Glutamatergic neuron (in vitro differentiated cells): ENCODE measurements around the gene PLXDC2. TPM values are rescaled to one million over a fixed set of nuclear protein-coding genes. Genes with fewer than 3 reads are reported as not detected.

Source experiments
- DNase-seq: peaks from one replicate; pipeline ENCODE4 v3.0.0; 2022
- H3K27ac Mint-ChIP-seq: one replicate; pipeline ENCODE4 v1.8.0; 2020; ENCODE audit warnings: mild to moderate bottlenecking, mixed read lengths, inconsistent platforms; ENCODE audit not compliant: unreplicated experiment
- H3K27me3 Mint-ChIP-seq: one replicate; pipeline ENCODE4 v1.8.0; 2020; ENCODE audit warnings: mild to moderate bottlenecking, moderate library complexity, mixed read lengths, inconsistent platforms; ENCODE audit not compliant: unreplicated experiment
- H3K36me3 Mint-ChIP-seq: one replicate; pipeline ENCODE4 v1.8.0; 2020; ENCODE audit warnings: mild to moderate bottlenecking, mixed read lengths, inconsistent platforms; ENCODE audit not compliant: unreplicated experiment
- H3K4me1 Mint-ChIP-seq: one replicate; pipeline ENCODE4 v1.8.0; 2020; ENCODE audit warnings: mild to moderate bottlenecking, low read depth, mixed read lengths, inconsistent platforms; ENCODE audit not compliant: unreplicated experiment
- H3K4me3 Mint-ChIP-seq: one replicate; pipeline ENCODE4 v1.8.0; 2020; ENCODE audit warnings: mild to moderate bottlenecking, mixed read lengths, inconsistent platforms; ENCODE audit not compliant: unreplicated experiment
- H3K9me3 Mint-ChIP-seq: one replicate; pipeline ENCODE4 v1.8.0; 2020; ENCODE audit warnings: mild to moderate bottlenecking, moderate library complexity, mixed read lengths, inconsistent platforms; ENCODE audit not compliant: unreplicated experiment
- total RNA-seq: library from RNA; stranded (reverse); fragmentation: NEBNext Ultra II Directional; extraction: Animal tissue kit (Norgen Biotek cat#: 25700); gene quantifications from one replicate; pipeline ENCODE4 v1.2.1, GENCODE V29; 2021; ENCODE audit not compliant: unreplicated experiment
- TF ChIP-seq, protein P1 (sequence below): fragments of 200-600 bp; sonication (generic); IDR thresholded peaks from one replicate; pipeline ENCODE4 v1.5.0; 2021; ENCODE audit not compliant: partially characterized antibody, unreplicated experiment

The PLXDC2 gene
- total RNA-seq, 1 donor from 2014 or later = 3.9 TPM

DNA sequence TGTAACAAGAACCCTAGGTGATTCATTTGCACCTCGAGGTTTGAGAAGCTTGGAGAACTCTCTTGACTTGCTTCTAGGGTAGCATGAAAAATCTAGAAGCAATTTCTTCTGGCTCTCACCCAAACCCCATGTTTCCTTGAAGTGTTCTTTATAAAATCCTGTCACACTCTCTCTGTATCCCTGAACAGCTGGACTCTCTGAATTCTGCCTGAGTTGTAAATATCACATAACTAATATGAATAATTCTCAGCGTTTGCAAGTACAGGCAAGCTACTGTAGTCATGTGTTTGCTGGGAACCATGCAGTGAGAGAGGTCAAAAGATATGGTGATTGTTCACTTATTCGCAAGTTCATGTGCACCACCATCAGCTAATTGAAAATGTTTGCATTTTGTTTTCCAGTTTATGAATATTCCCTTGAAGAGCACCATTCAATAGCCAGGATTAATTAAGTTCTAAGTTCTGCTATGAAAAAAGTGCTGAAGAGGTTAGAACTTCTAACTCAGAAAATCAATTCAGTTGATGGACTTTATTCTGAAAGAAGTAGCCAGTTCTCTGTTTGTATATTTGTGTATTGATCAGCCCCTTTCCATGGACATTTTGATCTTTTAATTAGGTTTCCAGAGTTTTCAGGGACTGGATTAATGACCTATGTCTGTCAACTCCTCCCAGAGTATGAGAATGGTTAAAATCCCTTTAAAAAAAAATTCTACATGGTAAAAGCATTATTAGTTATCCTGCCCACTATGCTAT is 243.0 kb downstream of the PLXDC2 start:
- no peaks in the 10 kb centered on the region for H3K36me3 Mint-ChIP-seq
- no peak for DNase-seq

DNA sequence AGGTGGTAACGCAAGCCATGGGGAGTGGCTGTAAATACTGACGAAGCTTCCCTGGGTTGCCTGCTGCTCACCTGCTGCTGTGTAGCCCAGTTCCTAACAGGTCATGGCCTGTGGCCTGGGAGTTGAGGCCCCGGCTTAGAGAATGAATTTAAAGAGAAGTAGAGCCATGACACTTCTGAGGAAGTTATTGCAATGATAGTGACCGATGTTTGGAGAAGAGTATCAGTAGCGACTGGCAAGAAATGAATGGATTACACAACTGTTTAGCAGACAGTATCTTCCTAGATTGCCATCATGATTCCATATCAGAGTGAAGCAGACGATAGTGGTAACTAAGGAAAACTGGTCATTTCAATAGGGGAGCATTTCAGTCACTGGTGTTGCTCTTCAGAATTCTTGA is 249.6 kb downstream of the PLXDC2 start:
- H3K4me1 Mint-ChIP-seq = no peaks in the 10 kb centered on the region
- no peak overlapping the region for H3K4me3 Mint-ChIP-seq
- no peak overlapping the region for H3K27ac Mint-ChIP-seq
- no peaks in the 10 kb centered on the region for H3K27me3 Mint-ChIP-seq
- no peaks in the 10 kb centered on the region for H3K9me3 Mint-ChIP-seq
- DNase-seq = no peak
- TF ChIP-seq, protein P1, sequence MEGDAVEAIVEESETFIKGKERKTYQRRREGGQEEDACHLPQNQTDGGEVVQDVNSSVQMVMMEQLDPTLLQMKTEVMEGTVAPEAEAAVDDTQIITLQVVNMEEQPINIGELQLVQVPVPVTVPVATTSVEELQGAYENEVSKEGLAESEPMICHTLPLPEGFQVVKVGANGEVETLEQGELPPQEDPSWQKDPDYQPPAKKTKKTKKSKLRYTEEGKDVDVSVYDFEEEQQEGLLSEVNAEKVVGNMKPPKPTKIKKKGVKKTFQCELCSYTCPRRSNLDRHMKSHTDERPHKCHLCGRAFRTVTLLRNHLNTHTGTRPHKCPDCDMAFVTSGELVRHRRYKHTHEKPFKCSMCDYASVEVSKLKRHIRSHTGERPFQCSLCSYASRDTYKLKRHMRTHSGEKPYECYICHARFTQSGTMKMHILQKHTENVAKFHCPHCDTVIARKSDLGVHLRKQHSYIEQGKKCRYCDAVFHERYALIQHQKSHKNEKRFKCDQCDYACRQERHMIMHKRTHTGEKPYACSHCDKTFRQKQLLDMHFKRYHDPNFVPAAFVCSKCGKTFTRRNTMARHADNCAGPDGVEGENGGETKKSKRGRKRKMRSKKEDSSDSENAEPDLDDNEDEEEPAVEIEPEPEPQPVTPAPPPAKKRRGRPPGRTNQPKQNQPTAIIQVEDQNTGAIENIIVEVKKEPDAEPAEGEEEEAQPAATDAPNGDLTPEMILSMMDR = no peak
- peaks cover 4% of the 10 kb centered on the region for H3K36me3 Mint-ChIP-seq

More for the DNA sequence above, 243.0 kb downstream of the PLXDC2 start:
- Mint-ChIP-seq H3K4me3 (no peak overlapping the region), H3K4me1 (no peaks in the 10 kb centered on the region), H3K27me3 (no peaks in the 10 kb centered on the region), H3K27ac (no peak overlapping the region), H3K9me3 (no peaks in the 10 kb centered on the region)
- TF ChIP-seq, protein P1 = no peak

DNA sequence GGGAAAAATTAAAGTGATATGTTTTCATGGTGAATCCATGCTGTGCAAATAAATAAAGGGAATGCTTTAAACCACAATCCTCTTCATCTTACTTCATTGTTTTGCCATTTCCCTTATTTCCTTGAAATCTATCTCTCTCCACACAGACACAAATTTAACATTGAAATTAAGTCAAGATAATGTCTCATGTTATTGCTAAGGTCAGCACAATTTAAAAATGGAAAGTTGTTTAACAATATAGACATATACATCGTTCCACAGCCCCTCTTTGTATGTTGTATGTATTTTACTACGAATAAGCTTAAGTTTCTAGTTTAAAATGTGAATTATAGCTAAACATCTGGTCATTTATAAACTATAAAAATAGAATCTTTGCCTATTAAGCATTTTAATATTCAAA is 256.9 kb downstream of the PLXDC2 start:
- DNase-seq = no peak
- H3K4me1 Mint-ChIP-seq = no peaks in the 10 kb centered on the region
- H3K4me3 Mint-ChIP-seq = no peak overlapping the region
- TF ChIP-seq, protein P1 = no peak
- H3K27me3 Mint-ChIP-seq = no peaks in the 10 kb centered on the region
- H3K36me3 Mint-ChIP-seq = peaks cover 5% of the 10 kb centered on the region
- no peaks in the 10 kb centered on the region for H3K9me3 Mint-ChIP-seq
- H3K27ac Mint-ChIP-seq = no peak overlapping the region

DNA sequence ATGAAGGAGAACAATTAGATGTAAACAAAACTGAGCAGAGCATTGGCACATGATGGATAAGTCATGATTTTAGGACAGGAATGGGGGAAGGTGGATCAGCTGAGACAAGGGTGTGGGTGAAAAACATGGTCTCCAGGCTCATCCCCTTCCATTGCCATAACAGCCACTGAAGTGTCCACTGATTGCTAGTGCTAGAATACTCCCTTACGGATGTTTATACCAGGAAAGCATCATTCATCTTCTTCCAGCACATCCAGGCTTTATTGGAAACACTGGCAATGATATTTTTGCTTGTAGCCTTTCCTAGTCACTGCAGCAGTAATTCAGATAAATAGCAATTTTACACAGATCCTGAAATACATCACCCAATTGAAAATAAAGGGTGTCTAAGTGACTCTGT is 259.5 kb downstream of the PLXDC2 start:
- no peak for DNase-seq
- H3K27me3 Mint-ChIP-seq = no peaks in the 10 kb centered on the region
- TF ChIP-seq, protein P1 = no peak
- H3K9me3 Mint-ChIP-seq = no peaks in the 10 kb centered on the region
- H3K36me3 Mint-ChIP-seq = peaks cover 5% of the 10 kb centered on the region
- H3K4me3 Mint-ChIP-seq = no peak overlapping the region
- no peak overlapping the region for H3K27ac Mint-ChIP-seq
- no peaks in the 10 kb centered on the region for H3K4me1 Mint-ChIP-seq

DNA sequence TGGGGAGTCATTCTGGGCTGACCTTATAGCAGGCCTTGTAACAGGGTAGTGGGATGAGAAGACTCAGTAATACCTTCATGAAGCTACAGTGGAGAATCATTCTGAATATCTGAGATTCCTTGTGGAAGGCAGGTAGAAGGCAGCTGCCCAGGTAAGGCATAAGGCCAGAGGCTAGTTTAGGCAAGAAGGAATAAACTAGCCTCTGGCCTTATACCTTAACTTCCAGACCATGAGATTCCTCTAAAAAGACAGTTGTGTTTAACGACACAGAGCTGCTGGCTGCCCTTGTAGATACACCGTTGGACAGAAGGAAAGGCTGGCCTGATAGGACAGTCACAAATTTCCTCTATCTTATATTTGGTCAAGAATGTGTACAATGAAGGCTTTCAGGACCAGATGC is 268.2 kb downstream of the PLXDC2 start:
- H3K9me3 Mint-ChIP-seq = no peaks in the 10 kb centered on the region
- TF ChIP-seq, protein P1 = no peak
- H3K4me3 Mint-ChIP-seq = no peak overlapping the region
- no peak overlapping the region for H3K27ac Mint-ChIP-seq
- no peak for DNase-seq
- H3K4me1 Mint-ChIP-seq = peaks cover 3% of the 10 kb centered on the region
- peaks cover 2% of the 10 kb centered on the region for H3K27me3 Mint-ChIP-seq
- no peaks in the 10 kb centered on the region for H3K36me3 Mint-ChIP-seq
